HUDEP-2 (cell line): Measurements from ENCODE around the gene RIMS4.

Source experiments
- DNase-seq, 76 experiments: peaks; one replicate each; lab custom pipeline; 2025; ENCODE audit not compliant: unreplicated experiment in 76 of 76; lab: John Stamatoyannopoulos, UW

RIMS4 gene

DNA sequence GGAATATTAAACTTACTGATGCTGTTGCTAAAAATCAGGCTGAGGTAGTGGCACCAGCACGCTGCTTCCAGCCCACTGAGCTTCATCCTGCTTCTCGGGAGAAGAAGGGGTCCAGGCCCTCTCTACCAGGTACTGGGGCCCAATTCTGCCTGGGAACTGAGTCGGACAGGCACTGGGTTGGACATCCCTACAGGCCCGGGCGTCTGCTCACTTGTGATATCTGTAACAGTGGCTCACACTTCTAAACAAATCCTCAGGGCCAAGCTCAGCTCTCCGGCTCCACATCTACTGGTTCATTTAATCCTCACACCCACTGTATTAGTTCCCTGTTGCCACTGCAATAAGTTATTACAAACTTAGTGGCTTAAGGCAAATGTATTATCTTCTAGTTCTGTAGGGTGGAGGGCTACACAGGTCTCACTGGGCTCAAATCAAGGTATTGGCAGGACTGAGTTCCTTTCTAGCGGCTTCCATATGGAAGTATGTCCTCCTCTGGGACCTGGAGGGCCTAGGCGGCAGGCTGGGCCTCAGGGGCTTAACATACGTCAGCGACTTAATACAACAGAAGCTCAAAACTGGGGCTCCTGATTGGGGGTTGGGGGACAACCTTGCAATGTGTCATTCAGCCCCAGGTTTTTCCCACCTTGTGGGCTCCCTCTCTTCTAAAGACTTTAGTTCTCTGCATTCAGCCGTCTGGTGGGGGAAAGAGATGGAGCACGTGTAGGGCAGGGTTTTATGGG, 66.3 kb downstream of the RIMS4 start:
- DNase-seq: no peak

DNA sequence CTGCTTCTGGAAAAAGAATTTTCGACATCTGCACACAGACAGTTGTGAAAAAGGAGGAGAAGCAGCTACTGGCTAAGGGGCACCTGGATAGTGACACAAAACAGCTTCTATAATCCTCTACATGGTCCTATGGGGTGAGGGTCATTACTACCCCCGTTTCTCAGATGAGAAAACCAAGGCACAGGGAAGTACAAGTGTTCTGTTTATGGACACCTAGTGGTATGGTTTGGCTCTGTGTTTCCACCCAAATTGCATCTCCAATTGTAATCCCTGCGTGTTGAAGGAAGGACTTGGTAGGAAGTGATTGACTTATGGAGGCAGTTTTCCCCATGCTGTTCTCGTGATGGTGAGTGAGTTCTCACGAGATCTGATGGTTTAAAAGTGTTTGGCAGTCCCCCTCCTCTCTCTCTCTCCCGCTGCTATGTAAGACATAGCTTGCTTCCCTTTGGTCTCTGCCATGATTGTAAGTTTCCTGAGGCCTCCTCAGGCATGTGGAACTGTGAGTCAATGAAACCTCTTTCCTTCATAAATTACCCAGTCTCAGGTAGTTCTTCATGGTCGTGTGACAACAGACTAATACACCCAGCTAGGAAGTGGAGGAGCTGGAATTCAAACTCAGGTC, 67.2 kb downstream of the RIMS4 start:
- no peak for DNase-seq

DNA sequence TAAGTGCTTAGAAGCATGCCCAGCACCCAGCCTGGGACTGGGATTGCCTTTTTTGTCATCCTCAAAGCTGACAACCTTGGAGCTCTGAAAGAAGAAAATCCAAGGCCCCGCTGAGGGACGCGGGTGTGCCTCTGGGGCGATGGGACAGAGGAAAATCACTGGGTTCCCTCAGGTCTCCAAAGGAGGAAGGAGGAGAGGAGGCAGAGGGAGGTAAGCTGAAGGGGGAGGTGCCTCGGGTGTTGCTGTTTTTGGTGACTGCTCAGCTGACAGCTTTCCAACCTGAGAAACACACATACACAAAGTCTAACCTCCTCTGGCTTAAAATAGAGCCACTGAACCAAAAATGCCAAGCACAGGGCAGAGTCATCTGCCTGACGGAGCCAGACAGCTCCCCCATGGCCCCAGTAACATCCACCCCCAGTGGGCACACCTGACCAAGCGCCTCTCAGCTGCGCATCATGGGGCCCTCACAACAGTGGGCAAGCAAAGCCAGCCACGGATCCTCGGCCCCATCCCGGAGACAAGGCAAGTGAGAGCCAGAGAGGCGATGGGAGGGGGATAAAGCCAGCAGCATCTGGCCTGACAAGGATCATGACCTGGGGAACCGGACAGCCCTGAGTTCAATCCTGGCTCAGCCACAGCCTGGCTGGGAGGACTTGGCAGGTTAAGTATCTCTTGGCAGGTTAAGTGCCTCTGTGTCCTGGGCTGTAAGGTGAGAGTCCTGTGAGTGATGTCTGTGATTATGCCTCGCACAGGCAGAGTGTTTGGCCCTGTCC, 67.9 kb downstream of the RIMS4 start:
- DNase-seq: no peak

DNA sequence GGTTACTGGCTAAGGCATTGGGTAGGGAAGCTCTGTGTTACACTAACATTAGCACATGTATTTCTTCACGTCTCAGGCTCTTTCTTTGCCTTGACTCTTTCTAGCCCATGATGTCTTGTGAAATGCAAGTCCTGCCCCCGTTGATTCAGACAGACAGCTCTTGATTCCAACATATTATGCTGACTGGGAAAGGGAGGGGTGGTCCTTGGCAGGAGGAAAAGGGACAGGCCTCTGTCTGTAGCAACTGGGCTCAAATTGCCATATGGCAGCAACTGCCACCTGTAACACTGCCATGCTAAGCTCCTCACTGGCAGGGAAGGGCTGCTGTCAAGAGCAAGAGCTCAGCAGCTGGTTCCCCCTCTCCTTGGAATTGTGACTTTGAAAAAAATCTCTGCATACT, 70.4 kb downstream of the RIMS4 start:
- DNase-seq: no peak

DNA sequence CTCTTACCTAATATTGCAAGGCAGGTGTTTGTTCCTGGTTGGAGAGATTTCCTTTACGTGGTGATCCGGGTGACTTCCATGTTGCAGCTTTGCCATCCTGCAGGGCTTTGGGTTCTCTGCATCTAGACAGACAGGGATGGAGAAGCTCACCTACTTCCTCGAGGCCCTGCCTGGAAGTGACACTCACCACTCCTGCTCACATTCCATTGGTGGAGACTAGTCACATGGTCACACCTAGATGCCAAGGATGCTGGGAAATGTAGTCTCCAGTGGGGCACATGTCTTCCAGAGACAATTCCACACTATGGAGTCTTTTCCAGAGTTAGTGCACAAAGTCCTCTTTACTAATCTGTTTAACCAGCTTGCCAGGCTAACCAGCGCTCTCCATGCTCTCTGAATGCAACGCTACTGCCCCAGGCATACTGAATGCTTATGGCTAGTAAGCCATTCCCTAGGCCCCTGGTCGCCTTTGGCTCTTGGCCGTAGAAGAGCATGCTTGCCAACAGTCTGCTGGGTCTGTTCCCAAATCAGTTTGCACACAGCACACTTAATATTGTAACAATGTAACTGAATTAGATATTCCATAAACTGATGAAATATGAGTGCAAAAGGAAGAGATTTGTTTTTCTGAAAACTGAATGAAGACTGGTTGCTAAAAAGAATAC, 71.4 kb downstream of the RIMS4 start:
- peak in 36 of 76 experiments; percentile 3 to 58 (median 20) for DNase-seq

DNA sequence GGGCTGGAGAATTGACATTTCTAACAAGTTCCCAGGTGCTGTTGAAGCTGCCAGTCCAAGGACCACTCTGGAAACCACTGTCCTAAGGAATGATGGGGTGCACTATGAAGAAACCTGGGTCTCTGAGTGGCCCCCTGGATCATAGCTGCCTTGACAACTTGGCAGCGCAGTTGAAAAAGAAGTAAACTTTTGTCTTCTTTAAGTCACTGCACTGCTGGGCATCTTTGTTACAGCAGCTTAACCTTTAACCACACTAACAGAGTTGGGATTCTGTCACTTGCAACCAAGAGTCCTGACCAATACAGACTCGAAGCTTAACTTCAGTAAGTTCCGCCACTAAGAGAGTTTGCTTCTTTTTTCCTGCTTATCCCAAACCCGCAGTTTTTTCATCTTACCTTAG, 73.2 kb downstream of the RIMS4 start:
- no peak for DNase-seq

DNA sequence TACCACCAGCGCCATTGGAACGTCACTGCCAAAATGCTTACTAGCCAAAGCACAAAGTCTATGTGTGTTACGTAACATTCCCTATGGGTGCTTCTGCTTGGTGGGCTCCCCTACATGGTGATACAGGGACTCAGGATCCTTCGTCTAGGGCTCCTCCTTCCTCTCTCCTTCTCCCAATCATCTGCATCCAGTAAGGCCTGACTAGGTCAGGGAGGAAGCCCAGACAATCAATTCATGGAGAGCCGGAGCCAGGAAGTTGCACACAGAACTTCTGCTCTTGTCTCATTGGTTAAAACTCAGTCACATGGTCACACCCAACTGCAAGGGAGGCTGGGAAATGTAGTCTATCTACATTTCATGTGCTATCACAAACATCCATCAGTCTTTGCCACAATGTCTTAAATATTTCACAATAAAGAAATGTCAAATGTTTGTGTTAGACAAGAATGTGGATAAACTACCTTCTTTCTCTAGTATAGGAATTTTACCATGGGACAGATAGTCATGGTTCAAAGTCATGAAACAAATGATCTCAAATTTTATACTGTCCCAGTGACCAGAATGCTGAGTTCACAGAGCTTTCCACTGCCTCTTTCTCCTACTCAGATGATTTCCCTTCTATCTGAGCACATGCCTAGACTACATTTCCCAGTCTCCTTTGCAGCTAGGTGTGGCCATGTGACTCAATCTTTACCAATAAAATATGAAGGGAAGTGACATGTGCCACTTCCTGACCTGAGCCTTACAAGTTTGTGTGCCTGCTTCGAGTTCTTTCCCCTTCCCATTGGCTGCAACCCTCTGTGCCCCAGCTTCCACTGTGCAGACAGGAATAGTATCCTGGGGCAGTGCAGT, 74.0 kb downstream of the RIMS4 start:
- DNase-seq: peak in 17 of 76 experiments; percentile 4 to 53 (median 14)

DNA sequence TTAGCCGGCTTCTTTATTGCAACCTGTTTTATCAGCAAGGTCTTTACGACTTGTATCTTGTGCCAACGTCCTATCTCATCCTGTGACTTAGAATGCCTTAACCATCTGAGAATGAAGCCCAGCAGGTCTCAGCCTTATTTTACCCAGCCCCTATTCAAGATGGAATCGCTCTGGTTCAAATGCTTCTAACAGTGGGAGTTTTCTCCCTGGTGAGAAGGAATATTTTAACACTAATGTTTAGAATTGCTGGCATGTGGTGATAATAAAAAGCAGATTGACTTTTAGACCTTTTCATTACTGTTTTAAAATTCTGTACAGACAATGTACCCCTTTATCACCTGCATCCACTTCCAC, 74.6 kb downstream of the RIMS4 start:
- no peak for DNase-seq

DNA sequence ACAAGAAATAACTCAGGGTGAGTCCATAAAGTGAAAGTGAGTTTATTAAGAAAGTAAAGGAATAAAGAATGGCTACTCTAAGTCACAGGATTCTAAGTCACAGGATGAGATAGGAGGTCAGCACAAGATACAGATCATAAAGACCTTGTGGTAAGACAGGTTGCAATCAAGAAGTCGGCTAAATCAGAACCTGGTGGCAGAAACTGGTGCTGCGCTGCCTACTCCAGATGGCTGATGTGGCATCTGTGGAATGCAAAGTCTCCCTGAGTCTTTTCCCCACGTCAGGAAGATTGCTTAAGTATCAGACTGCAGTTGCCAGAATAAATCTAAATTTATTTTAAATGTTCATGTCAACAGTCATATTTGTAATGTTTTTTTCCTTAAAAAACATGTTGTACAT, 75.4 kb downstream of the RIMS4 start:
- no peak for DNase-seq

DNA sequence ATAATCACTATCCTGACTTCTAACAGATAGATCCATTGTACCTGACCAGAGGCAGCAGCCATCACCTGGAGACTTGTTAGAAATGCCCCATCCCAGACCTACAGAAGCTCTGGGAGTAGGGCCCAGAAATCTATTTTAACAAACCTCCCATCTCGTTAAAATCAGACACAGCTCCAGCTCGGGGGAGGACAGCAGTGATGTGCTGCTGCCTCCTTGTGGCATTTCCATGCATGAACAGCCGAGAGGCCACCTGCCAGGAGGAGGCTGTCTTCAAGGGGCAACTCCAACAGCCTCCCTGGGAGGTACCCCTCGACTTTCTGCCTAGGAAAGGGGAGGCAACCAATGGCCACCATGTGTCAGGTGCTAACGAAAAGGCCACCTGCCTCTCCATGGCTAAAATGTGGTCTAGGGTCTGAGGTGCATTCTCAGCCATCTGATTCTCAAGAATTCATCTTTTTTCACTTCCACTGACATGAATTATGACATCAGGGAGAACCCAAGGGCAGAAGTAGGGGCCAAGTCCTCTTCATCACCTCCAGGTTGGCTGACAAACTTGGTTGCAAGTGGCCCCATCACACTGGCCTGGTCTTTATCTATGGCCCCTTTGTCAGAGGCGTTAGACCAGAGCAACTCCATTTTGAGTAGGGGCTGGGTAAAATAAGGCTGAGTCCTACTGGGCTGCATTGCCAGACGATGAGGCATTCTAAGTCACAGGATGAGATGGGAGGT, 76.8 kb downstream of the RIMS4 start:
- peak in 52 of 76 experiments; percentile 4 to 65 (median 32) for DNase-seq

DNA sequence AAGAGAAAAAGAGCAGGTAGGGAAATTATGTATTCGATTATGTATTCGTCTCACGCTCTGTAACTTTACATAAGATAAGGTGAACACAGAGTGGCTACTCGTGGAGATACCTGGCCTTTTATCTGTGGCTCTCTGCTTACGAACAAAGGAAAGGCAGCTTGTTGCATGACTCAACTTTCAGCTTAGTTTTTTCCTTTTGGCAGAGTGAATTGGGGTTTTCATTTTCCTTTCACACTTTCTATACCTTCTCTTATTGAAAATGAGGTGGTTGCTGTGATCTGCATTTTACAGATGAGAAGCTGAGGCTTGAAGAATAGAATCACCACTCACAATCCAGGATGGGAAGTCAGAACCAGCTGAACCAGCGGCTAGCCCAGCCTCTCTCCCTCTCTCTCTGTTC, 78.0 kb downstream of the RIMS4 start:
- DNase-seq: no peak

DNA sequence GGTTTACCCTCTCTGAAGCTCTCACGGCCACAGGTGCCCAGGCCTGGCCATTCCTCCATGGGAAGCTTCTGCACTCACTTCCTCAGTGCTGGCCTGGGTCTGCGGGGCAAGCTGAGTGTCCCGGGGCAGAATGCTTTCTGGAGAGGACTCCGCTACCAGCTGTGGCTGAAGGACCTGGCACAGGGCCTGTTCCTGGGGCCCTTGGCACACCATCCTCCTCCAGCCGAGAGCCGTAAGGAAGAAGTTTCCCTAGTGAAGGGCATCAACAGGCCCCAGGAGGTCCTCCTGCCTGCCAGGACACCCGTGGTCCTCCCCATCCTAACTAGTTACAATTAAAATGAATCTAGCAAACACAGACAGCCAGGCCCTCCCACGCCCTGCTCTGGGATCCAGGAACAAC, 78.7 kb downstream of the RIMS4 start:
- no peak for DNase-seq

DNA sequence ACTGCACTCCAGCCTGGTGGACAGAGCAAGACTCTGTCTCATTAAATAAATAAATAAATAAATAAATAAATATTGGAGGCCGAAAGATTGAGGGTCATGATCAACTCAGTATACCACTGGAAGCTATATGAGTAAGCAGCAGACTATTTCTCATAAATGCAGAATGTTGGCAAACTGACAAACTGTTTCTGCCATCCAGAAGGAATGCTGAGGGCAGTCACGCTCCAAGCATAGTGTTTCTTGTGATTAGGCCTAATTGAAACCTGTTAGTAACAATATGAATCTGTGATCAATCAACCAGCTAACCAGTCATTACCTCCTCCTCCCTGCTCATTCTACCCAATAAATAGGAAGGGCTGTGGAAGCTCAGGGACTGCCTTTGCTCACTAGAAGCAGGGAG, 79.9 kb downstream of the RIMS4 start:
- DNase-seq: no peak

DNA sequence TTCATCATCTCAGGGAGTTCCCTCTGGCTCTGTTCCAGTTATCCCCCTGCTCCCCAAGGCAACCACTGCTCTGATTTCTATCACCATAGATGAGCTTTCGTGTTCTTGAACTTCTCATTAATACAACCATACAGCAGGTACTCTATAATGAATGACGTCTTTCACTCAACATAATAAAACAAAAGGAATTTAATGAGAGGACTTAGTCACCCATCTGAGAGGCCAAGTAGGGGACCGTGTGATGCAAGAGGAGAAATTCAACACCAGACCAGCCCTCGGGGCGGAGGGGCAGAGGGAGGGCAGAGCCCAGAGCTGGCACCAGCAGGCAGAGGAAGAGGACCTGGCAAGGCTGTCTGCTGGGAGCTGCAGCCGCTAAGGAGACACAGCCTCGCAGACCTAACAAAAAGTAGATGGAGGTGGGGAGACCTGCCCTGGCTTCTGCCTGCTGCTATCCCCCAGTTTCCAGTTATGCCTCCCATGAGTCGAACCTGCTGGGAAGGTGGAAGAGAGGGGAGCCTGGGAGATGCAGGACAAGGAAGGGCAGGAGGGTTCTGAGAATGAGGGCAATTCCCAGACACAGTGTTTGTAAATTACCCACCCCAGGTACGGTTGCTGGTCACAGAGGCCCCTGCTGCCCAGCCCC, 81.4 kb downstream of the RIMS4 start:
- no peak for DNase-seq

DNA sequence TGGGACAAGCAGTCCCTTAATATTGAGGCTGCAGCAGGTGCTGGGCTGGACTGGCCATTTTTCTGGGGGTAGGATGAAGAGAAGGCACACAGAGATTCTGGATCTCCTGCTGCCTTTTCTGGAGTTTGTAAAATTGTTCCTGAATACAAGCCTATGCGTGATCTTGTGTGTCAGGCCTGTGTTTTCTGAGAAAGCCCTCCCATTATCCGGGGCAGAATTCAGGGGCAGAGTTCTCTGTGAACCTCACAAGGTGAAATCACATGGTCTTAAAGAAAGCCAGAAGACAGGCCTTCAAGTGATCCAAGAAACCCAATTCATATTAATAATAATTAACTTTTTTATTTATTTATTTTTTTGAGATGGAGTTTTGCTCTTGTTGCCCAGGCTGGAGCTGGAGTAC, 82.7 kb downstream of the RIMS4 start:
- DNase-seq: no peak

DNA sequence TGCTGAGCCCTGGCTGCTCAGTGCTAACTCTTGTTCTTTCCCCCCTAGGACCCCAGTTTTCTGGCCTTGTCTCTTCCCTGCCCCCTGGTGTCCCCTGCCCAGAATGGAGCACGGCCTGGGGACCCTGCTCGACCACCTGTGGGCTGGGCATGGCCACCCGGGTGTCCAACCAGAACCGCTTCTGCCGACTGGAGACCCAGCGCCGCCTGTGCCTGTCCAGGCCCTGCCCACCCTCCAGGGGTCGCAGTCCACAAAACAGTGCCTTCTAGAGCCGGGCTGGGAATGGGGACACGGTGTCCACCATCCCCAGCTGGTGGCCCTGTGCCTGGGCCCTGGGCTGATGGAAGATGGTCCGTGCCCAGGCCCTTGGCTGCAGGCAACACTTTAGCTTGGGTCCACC, 83.3 kb downstream of the RIMS4 start:
- DNase-seq: no peak

DNA sequence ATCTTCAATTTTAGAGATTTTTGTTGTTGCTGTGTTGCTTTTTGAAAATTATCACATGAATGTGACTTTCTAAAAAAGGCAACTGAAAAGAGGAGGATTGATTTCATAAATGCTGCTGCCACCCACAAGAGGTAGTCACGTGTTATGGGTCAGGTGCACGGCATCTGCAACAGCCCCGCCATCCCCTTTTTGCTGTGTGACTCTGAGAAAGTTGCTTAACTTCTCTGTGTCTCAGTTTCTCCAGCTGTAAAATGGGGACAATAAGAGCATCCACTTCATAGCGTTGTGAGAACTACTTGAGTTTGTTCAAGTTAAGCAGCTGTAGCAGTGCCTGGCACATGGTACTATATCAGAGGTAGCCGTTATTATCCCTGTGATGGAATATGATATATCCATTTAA, 84.5 kb downstream of the RIMS4 start:
- no peak for DNase-seq

DNA sequence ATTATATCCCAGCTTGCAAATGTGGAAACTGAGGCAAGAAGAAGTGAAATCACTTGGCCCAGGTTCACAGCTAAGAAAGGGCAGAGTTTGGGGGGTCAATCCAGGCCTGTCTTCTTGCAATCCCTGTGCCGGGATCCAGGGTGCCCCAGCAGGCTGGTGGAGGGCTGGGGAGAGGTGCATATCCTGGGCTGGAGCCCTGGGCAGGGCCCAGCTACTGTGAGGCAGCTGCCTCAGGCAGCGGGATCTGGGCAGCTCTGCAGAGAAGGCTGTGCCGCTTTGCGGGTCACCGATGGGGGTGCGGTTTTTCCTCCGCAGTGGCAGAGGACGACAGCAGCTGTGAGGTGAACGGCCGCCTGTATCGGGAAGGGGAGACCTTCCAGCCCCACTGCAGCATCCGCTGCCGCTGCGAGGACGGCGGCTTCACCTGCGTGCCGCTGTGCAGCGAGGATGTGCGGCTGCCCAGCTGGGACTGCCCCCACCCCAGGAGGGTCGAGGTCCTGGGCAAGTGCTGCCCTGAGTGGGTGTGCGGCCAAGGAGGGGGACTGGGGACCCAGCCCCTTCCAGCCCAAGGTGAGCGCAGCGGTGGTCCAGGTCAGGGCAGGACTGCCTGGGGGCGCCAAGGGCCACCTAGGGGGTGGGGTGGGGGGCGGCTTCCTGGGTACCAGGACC, 85.8 kb downstream of the RIMS4 start:
- no peak for DNase-seq
